Stromal cell of bone marrow (primary cell): Measurements from ENCODE around the gene ZBTB37.
"Not testable (repeated sequence)": the region's sequence is repeated elsewhere in the genome, so short reads cannot be mapped to it uniquely, and the experiment has no call there.

Experiments
- DNase-seq: peaks from one replicate; pipeline ENCODE4 v3.0.0-alpha.2; 2012; ENCODE audit warnings: low read depth

The ZBTB37 gene

DNA sequence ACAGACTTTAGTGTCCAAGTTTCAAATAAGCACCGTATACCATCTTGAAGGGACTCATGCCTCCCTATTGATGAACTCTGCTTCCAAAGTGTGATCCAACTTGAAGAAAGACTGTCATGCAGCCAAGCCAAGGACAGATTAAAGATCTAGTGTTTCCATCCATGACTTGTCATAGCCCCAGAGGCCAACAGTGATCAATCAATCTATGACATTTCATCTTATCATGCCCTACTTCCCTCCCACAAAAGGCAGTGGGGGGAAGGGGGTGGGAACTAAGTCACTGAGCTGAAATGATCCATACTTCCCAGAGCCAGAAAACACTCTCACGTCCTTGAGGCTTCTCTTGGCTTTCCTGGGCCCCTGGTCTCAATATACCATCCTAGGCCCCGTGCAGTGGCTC lies 44.9 kb downstream of the ZBTB37 start:
- DNase-seq, result no peak

DNA sequence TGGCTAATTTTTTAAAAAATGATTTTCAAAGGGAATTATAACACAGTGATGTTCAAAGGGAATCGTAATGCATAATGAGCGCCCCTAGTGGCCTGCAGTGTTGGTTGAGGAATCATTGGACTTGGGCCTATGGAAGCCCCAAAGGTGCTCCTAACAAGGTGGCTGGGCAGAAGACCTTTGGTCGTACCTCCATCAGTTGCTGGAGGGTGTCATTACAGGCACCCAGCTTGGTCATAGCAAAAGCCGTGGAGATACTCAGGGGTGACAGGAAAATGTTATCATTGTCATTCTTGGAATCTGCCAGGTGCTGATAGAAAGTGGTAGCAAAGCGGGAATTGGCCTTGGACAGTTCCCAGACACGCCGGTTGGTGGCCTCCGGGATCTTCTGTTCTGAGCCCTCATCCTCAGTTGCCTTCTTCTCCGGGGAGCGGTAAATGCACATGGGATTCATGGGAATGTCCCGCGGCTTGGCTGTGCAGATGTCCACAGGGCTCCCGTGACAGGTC lies 46.2 kb downstream of the ZBTB37 start:
- DNase-seq, result peak; percentile 3

DNA sequence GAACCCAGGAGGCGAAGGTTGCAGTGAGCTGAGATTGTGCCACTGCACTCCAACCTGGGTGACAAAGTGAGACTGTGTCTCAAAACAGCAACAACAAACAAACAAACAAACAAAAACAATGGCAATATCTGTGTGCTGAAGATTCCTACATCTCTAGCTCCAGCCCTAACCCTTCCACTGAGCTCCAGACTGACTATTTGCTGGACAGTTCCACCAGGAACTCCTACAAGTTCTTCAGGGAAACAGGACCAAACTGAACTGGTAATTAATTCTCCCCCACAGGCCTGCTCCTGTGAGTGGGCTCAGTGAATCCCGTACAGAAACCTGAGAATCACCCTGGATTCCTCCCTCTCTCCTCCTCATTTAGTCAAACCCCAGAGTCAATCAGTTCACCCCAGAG lies 47.4 kb downstream of the ZBTB37 start:
- DNase-seq, result no peak

DNA sequence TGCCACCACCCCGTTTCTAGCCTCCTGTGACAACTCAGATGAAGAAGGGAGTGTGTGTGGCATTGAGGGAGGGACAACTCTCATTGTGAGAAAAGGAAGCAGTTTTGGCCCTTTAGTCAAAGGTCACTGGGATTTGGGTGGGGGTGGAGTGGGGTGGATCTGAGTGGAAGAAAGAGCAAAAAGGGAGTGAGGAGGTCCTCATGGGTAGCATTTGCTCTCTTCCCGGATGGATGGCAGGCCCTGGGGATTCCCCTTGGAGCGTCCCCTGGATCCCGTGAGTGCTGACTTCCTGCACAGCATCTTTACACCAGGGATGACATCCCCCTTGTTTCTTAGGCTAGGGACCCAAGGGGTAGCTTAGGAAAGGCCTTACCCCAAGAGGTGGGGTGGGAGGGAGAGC lies 48.5 kb downstream of the ZBTB37 start:
- no peak for DNase-seq

DNA sequence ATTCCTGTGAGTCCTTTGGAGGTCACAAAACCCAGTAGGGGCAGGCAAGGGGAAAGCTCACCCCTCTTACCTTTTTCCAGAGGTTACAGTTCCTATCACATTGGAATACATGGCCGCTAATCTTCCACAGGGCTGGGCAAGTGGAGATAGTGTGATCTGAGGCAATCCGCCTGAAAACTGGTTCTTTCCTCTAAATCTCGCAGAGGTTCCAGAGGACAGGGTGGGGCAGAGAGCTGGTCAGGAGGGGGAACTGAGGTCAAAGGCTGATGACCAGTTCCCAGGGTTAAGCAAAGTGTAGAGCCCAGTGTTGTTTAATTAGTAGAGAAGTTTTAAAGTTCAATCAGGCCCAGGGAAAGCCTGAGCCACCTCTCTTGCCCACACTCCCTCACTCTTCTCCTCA lies 49.0 kb downstream of the ZBTB37 start, which contains the start of gene SERPINC1:
TSS of gene SERPINC1 (minus strand) at position 179 of the 400 bp plus-strand sequence. CDS start at position 111, 68 bp downstream.
- no peak for DNase-seq

DNA sequence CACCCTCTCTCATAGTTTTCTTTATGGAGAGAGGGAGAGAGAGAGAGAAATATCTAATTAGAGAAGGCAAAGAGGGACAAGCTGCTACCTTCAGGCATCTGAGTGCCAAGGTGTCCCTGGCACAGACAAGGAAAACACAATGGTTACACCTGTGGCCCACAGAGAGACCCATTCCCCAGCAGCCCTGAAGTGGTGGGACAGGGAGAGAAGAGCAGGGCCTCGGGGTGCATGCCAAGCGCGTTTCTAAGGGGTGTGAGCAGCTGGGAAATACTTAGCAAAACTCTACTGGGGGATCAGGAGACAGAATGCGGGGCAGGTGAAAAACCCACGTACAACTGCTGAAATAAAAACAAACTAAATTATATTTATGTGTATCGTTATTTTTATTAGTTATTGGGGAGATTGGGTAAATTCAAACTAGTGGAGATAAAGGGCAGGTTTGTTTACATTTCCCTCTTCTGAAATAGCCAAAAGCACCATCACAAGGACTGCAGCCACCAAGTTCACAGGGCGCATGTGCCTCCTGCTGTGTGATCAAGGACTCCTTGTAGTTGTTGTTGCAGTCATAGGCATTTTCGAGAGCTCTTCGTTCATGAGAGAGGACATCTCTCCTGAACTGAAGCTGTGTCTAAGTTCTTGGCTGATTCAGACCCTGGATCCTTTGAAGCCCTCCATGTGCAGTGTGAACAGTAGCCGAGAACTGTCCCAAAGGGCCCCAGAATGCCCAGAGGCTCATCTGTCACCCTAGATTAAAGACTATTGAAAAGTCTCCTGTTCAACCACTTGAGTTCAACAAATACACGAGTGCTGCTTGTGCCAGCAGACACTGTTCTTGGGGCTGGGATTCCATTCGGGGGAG lies 49.7 kb downstream of the ZBTB37 start:
- no peak for DNase-seq

DNA sequence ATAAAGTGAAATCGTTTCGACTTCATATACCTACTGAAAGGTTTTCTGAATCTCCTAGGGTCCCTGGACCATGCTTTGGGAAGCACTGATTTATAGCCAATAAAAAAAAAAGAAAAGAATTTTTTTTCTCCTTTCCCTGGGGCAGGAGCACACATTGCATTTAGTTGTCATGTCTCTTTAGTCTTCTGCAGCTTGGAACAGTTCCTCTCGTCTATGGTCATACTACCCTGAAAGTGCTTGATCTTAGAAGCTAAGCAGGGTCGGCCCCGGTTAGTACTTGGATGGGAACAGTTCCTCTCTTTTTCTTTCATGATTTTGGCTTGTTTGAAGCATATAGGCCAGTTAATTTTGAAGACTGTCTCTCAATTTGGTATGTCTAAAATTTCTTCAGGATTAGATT lies 52.7 kb downstream of the ZBTB37 start:
- DNase-seq, result no peak

DNA sequence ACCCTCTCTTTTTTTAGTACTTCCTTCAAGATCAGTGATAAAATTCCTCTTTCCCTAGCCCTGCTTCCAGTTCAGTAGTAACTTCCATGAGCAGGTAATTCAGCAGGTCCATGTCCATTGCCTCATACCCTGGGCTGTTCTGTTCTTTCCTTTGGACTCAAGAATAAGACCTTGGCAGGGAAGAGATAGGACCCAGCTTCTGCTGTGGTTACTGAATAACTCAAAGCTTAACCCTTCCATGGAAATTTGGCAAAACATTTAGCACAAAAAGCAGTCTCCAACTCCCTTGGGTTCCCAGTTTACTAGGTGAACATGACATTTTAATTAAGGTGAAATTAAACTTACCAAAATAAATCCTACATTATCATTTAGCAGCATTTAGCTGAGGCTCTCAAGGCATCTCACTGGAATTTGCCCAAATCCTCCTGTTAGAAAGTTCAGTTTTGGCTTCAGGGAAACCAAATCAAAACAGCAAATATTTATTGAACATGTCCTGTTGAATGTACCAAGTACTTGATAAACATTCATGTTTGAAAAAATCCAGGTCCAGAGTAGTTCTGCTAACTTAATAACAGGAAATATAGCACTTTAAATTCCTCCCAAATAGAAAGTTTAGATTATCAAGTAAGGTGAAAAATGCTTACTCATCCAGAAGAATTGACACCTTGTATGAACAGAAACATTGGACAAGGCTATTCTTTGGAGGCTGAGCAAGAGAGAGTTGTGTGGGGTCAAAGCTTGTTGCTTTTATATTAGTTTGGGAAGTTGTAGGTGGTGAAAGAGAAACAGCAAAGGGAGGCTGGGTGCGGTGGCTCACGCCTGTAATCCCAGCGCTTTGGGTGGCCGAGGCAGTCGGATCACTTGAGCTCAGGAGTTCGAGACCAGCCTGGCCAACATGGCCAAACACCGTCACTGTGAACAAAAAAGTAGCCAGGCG lies 57.4 kb downstream of the ZBTB37 start:
- DNase-seq, result no peak

DNA sequence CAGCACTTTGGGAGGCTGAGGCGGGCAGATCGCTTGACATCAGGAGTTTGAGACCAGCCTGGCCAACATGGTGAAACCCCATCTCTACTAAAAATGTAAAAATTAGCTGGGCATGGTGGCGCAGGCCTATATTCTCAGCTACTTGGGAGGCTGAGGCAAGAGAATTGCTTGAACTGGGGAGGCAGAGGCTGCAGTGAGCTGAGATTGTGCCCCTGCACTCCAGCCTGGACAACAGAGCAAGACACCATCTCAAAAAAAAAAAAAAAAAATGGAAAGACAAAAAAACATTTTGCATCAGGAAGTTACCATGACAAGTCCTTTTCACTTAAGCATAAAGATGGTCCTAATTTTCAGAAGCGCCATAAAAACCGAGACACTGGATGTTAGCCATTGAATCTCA lies 62.4 kb downstream of the ZBTB37 start:
- not testable (repeated sequence) for DNase-seq

DNA sequence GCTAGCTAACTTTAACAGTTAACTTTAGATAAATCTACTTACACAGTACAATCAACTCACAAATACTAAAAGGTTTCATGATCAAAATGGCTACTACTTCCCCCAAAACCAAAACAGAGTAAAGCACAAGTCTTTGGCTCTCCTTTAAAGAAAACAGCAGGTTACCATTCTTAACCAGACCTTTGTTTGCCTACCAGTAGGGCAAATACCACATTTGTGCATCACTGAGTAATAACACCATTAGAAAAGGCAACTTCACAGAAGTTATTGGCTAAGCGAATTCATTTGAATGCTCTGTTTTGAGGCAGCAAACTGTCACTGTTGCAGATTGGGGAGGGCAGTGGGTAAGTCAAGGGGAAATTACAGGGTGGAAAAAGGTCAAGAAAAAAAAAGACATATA lies 66.3 kb downstream of the ZBTB37 start:
- DNase-seq, result no peak

DNA sequence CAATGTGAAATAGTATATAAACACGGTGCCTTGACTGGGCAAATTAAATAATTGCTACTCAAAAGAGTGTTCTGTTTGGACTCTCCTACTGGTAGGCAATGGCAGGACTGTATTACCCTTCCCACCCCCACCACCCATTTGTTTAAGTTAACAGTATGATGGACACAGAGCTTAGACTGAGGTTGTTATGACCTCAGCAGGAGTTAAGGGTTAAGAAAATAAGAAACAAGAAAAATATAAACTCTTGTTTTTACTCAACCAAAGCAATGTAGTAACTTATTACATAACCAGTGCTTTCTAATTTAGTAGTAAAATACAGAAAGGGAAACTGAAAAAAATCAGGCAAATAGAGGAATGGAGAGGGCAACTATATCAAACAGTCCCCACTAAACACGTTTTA lies 68.9 kb downstream of the ZBTB37 start:
- no peak for DNase-seq

DNA sequence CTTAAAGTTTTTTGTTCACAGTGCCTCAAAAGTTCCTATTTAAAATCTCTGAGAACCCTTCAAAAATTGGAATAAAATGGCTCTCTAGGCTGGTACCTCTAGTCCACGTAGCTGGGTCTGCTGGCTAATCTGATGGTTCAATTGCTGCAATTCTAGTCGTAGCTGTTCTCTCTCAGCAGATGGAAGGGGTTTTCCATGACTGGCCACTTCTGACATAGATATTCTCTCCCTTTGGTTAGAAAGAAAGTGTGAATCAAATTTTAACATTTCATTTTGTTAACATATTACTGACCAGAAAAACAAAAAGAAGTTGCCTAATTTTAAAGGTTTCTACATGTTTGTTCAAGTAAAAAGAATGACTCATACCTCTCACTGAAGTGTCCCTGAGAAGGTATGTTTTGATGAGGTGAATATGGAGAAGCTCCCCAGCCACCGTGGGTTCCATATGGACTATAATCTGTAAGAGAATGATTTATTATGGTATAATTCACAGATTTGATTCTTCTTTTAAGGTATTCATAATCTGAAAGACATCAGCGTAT lies 78.3 kb downstream of the ZBTB37 start:
- no peak for DNase-seq

DNA sequence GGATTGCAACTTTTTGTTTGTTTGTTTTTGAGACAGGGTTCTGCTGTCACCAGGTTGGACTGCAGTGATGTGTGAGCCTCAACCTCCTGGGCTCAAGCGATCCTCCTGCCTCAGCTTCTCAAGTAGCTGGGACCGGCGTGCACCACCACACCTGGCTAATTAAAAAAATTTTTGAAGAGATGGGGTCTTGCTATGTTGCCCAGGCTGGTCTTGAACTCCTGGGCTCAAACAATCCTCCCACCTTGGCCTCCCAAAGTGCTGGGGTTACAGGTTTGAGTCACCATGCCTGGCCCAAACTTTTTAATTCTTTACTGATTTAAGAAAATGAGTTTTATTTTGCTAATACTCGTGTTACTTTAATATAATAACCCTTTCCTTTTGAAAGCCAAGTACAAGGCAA lies 80.4 kb downstream of the ZBTB37 start:
- no peak for DNase-seq
